G401.6 (cell line): ENCODE measurements around the gene VAMP2.
"Not testable (repeated sequence)": the region's sequence is repeated elsewhere in the genome, so short reads cannot be mapped to it uniquely, and the experiment has no call there.

ENCODE experiments used
- FAIRE-seq: peaks from 2 replicates; lab custom pipeline; 2012; peaks lifted over from hg19 to GRCh38; lab: Jason Lieb, UNC

Gene VAMP2

GRCh38 chr17:8176197-8176940 is 13.6 kb upstream of the VAMP2 start, which contains the start of gene TMEM107:
Gene TMEM107, minus strand, starts transcription at chr17:8176380. Its CDS starts 94 bp downstream, at chr17:8176286.
- FAIRE-seq: peak; percentile 17

GRCh38 chr17:8175795-8176196 is 13.0 kb upstream of the VAMP2 start:
- no peak for FAIRE-seq

DNA sequence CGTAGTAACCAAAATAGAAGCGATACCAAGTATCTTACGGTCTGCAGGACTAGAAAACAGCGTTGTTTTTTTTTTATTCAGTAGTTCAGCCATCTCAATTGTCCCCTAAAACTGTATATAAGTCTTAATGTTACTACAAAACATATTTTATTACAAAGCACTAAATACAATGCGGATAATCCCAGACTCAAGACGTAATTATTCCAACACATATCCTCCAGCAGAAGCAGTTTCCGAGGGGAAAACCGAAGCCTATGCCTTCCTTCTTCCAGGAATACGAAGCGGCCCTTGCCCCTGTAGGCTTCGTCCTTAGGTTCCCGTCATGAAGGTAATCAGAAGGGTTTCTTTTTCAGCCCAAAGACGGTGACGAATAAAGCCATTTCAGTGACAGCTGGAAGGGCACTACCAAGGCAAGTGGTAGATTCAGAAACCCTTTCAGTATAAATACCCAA is 11.1 kb upstream of the VAMP2 start:
- no peak for FAIRE-seq

- peak; percentile 96 for FAIRE-seq
Observed at GRCh38 chr17:8173056-8173870, 10.5 kb upstream of the VAMP2 start.

GRCh38 chr17:8170186-8170585 is 7.4 kb upstream of the VAMP2 start:
- not testable (repeated sequence) for FAIRE-seq

- FAIRE-seq: no peak
Observed at GRCh38 chr17:8167526-8167925, 4.8 kb upstream of the VAMP2 start.

DNA sequence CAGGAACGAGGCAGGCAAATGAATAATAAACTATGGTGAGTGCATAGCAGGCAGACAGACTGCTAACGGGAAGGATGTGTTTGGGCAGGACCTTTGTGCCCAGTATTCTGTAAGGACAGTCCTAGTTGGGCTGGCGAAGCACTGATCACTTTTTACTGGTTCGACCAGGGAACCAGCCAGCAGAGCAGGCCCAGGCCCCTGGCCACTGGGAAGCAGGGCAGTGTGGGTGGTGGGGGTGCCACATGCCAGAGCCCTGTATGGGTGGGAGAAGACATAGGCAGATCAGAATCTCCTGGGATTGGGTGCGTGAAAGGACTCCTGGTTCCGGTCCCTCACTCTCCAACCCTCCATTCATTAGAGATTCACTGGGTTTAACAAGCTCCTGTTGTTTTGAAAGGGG is 4.0 kb upstream of the VAMP2 start:
- FAIRE-seq: no peak

GRCh38 chr17:8164815-8165131 is 2.0 kb upstream of the VAMP2 start:
- no peak for FAIRE-seq

DNA sequence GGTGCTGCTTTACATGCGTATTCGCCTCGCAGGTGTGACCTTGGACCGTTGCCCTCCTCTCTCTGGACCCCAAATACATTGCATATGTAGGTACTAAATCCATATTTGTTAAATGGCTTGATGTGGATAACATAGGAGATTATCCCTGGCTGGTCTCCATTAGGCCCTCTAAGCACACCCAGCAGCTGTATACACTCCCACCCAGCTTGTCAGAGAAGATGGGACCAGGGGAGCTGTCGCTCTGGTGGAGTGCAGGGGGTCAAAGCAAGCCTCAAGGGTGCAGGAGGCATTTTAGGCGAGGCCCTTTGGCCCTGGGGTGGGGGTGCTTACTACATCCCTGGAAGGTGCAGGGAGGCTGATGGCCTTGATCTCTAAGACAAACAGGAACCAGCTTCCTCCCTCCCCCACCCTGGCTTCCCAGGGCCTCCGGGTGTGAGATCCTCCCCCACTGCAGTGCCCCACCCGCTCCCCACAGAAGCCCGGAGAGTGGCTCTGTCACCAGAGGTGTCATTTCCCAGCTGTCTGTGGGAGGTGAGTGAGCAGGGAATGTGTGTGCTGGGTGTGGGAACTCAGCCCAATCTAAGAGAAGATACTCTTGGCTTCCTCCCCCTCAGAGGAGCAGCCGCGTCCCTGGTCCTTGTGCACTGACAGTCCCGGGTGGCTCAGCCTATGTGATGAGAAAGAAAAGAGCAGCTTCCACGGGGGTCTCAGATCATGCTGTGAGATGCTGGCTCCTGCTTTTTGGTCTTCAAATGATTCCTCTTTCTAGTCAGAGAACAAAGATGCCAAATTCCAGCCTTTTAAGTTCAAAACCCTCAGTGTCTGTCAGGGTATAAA is 1.4 kb upstream of the VAMP2 start:
- no peak for FAIRE-seq

DNA sequence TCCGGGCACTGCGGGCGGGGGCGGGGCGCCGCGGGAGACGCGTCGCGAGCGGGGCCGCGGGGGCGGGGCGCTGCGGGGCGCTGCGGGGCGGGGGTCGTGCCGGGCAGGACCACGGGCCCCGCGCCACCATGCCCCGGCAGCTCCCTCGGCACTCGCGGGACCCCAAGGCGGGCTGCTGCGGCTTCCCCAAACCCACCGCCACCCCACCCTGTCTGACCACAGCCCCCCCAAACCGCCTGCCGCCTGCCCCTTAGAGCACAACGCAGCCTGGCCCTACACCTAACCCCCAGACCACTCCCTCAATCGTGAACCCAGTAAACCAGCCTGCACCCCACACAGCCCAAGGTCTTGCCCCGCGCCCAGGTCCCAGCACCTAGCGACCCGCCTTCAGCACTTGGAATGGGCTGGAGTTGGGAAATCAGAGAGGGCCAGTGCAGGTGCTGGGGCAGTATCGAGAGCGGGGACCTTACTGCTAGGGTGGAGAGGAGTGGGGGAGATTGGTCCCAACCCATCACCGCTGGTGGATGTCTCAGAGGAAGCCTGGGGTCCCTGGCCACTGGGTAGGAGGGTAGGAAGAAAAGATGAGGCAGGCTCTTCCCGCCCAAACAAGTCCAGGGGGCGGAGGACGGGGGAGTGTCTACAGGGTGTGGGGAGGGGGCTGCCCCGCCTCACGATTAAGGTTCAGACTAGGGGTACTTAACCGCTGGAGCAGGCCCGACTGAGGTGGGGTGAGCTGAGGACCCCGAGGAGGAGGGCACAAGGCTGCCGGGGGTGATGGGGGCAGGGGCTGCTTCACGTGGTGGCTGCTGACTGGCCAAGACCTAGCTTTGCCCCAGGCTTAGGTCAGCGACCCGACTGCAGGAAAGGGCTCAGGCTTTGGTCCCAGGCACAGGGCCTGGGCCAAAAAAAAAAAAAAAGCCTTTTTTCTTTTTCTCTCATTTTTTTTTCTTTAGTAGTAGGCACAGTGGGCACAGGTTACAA is 539 bp upstream of the VAMP2 start:
- peak; percentile 6 for FAIRE-seq

- no peak for FAIRE-seq
Observed at GRCh38 chr17:8161289-8162232, 1.2 kb downstream of the VAMP2 start.

GRCh38 chr17:8160741-8161221 is 2.0 kb downstream of the VAMP2 start:
- FAIRE-seq: no peak

DNA sequence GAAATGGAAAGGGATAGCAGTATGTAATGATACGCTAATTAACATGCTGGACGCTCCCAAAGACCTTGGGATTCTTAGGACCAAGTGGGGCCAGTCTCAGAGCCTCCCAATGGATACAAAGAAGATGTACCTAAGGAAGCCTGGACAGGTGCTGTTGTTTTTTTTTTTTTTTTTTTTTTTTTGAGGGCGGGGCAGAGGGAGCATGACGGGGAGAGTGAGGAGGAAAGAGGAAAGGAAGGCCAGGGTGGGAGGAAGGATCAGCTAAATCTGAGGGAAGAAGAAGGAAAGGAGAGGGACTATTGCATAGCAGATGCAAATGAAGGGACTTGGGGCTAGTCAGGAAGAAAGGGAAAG is 2.5 kb downstream of the VAMP2 start:
- no peak for FAIRE-seq

GRCh38 chr17:8159459-8160223 is 3.1 kb downstream of the VAMP2 start:
- FAIRE-seq: no peak

DNA sequence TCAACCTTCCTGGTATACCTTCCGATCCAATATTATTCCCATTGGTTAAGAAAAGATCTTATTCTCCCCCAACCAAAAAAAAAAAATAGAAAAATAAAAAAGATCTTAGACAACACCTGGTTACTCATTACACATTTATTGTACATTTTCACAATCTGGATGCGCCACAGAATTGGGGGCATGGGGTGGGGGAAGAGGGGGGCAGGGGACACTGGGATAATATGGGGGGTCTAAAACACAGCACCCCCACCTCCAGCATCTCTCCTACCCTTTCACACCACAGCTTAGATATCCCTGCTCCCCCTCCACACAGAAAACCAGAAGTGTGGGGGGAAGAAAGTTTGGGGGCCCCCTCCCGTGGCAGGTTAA is 3.7 kb downstream of the VAMP2 start:
- FAIRE-seq: no peak

GRCh38 chr17:8158267-8159031 is 4.3 kb downstream of the VAMP2 start:
- FAIRE-seq: peak; percentile 93

DNA sequence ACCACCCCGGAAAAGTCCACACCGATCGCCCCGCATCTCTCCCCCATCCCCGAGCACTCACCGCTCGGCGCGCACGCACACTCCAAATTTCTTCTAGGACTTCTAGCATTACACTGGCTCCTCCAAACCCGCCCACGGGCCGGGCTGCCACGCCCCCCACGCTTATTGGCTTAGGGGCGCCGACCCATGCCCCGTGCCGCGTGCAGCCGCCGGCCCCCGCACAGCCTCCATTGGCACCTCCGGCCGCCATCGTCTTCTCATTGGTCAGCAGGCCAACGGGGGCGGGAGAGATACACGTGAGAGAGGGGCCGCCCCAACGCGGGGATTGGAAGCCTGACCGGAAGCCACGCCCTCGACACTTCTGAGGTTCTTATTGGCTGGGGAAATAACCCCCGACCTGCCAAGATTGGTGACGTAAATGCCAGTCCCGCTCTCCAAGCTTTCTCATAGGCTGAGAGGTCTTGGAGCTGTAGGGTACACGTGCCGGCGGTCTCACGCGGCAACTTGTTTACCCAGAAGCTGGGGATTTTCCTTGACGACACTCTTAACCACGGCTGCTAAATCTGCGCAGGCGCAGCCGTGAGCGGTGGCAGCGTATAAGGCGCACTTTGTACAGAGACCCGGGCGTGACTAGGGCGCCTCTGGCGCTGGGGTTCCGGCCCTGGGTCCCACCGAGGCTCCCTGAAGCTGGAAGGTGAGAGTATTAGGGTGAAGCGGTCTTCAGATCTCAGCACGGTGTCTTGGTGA is 6.3 kb downstream of the VAMP2 start:
- peak; percentile 99 for FAIRE-seq

- FAIRE-seq: no peak
Observed at GRCh38 chr17:8155996-8156245, 6.8 kb downstream of the VAMP2 start.
